Adrenal gland (tissue), 12 donors: ENCODE data around the gene TMEM37. TPM values are rescaled to one million over a fixed set of nuclear protein-coding genes. Genes with fewer than 3 reads are reported as not detected.

ENCODE experiments used
- DNase-seq, 7 donors: peaks; one replicate each; pipeline ENCODE4 v3.0.0-alpha.2; 2019 to 2020
- H3K27ac ChIP-seq, 5 donors: fragments of 200-600 bp; sonication (generic) in 4 of 5; 1 replicate in 3 of 5; 2 replicates in 2 of 5; pipeline versions ENCODE4 v1.5.1 to v1.8.0; 2016 to 2020; ENCODE audit warnings: mild to moderate bottlenecking in 1 of 5
- H3K27me3 ChIP-seq: fragments of 200-600 bp; 2 replicates; pipeline ENCODE4 v1.8.0; 2021
- H3K36me3 ChIP-seq, 2 donors: fragments of 200-600 bp; replicated peaks in 1 of 2; 1 replicate in 1 of 2; 2 replicates in 1 of 2; pipeline versions ENCODE4 v1.5.1 to v1.8.0; 2018 to 2022
- H3K4me1 ChIP-seq, 2 donors: fragments of 200-600 bp; replicated peaks in 1 of 2; 1 replicate in 1 of 2; 2 replicates in 1 of 2; pipeline versions ENCODE4 v1.5.1 to v1.8.0; 2018 to 2021
- H3K4me3 ChIP-seq, 4 donors: fragments of 200-600 bp; sonication (generic) in 3 of 4; one replicate each; pipeline ENCODE4 v1.5.1; 2016 to 2018
- H3K9me3 ChIP-seq, 3 donors: fragments of 200-600 bp; sonication (generic) in 1 of 3; replicated peaks in 1 of 3; 1 replicate in 2 of 3; 2 replicates in 1 of 3; pipeline versions ENCODE4 v1.5.1 to v1.8.0; 2016 to 2021
- POLR2A ChIP-seq, 2 donors: fragments of 450-650 bp; IDR thresholded peaks; one replicate each; pipeline ENCODE4 v1.6.1; 2017; ENCODE audit warnings: antibody characterized with exemption in 2 of 2, mild to moderate bottlenecking in 2 of 2, moderate library complexity in 1 of 2
- whole genome bisulfite sequencing, 4 donors: extraction: QIAGEN DNeasy Blood & Tissue Kit in 2 of 4; methylation state at CpG; one replicate each; pipeline versions ENCODE4 v1.1.5 to v1.1.7; 2013 to 2017; 5-methylcytosine and 5-hydroxymethylcytosine counted together
- intact Hi-C, 2 donors: fragments of 100-400 bp; cut with DNase I; formaldehyde crosslinking; loops; one replicate each; pipeline versions ENCODE4 v1.14.1 to v1.15.0; 2022 to 2023
- polyA plus RNA-seq, 3 donors: library from polyadenylated mRNA; stranded (reverse); fragments of 200-250 nt in 2 of 3; fragments of 350-450 nt in 1 of 3; fragmentation: Illumina TruSeq in 1 of 3; extraction: RNeasy Lipid Tissue Mini Kit (QIAGEN cat#74804) in 1 of 3; gene quantifications; one replicate each; pipeline ENCODE4 v1.2.3, GENCODE V29; 2013 to 2014
- total RNA-seq, 9 donors: library from RNA; depleted of rRNA in 4 of 9; stranded (reverse); fragments of >200 nt in 4 of 9; fragments of 120-200 nt in 1 of 9; fragmentation: NEBNext Ultra II Directional in 1 of 9; extraction: Animal tissue kit (Norgen Biotek cat#: 25700) in 1 of 9; gene quantifications; one replicate each; pipeline versions ENCODE4 v1.1.0 to v1.2.4, GENCODE V29; 2013 to 2023
- TF ChIP-seq, protein P1 (sequence below), 6 experiments: fragments of 450-650 bp in 4 of 6; fragments of 200-600 bp in 2 of 6; sonication (generic) in 1 of 6; IDR thresholded peaks; 1 replicate in 5 of 6; 2 replicates in 1 of 6; pipeline versions ENCODE4 v1.5.1 to v1.8.0; 2016 to 2021; ENCODE audit warnings: antibody characterized with exemption in 6 of 6, mild to moderate bottlenecking in 2 of 6, moderate library complexity in 1 of 6
- donor health status: healthy with polysubstance abuse.
- donor health status: Bipolar disorder and iron deficiency.
- donor health status: DM: yes; HTN: yes; CAD: no.
- donor health status: DM: no; HTN: no; CAD: no.
- donor health status: DM: no; HTN: no; CAD: no.
- donor health status: DM: yes; HTN: yes; CAD: no.

Gene TMEM37
- total and polyA plus RNA-seq, 12 donors: 5.5 to 31.8 (median 14.7) TPM

DNA sequence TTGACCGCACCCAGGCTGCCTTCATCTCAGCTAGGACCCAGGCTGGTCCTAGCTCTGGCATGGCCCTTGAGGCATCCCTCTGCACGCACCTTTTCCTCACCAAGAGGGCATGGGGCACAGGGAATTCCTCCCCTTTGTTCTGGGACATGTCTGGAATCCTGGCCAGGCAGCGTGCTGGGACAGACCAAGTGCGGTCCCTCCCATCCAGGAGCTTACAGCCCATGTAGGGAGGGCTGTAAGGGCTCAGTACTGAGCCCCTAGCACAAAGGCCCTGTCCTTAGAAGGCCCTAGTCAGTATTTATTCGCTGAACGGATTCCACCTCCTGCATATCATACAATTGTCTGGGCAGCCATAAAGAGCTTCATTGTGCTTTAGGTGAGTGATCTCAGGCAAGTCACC, 3.0 kb downstream of the TMEM37 start:
- peaks cover 0 to 9% of the 10 kb centered on the region in 2 donors for H3K36me3 ChIP-seq
- no peak overlapping the region for H3K4me3 ChIP-seq
- intact Hi-C loops: no loop called here
- H3K9me3 ChIP-seq: no peaks in the 10 kb centered on the region
- no peak for TF ChIP-seq POLR2A (IDR thresholded peaks at IDR 0.05)
- TF ChIP-seq, protein P1, sequence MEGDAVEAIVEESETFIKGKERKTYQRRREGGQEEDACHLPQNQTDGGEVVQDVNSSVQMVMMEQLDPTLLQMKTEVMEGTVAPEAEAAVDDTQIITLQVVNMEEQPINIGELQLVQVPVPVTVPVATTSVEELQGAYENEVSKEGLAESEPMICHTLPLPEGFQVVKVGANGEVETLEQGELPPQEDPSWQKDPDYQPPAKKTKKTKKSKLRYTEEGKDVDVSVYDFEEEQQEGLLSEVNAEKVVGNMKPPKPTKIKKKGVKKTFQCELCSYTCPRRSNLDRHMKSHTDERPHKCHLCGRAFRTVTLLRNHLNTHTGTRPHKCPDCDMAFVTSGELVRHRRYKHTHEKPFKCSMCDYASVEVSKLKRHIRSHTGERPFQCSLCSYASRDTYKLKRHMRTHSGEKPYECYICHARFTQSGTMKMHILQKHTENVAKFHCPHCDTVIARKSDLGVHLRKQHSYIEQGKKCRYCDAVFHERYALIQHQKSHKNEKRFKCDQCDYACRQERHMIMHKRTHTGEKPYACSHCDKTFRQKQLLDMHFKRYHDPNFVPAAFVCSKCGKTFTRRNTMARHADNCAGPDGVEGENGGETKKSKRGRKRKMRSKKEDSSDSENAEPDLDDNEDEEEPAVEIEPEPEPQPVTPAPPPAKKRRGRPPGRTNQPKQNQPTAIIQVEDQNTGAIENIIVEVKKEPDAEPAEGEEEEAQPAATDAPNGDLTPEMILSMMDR (IDR thresholded peaks at IDR 0.05): no peak
- H3K4me1 ChIP-seq: peaks cover 16 to 44% of the 10 kb centered on the region in 2 donors
- WGBS, 4 donors: 86 to 96% (median 93%) methylated on average over 3 to 6 of the region's 6 CpGs
- no peak overlapping the region for H3K27ac ChIP-seq
- no peaks in the 10 kb centered on the region for H3K27me3 ChIP-seq
- peak in 1 of 7 donors; percentile 31 for DNase-seq

DNA sequence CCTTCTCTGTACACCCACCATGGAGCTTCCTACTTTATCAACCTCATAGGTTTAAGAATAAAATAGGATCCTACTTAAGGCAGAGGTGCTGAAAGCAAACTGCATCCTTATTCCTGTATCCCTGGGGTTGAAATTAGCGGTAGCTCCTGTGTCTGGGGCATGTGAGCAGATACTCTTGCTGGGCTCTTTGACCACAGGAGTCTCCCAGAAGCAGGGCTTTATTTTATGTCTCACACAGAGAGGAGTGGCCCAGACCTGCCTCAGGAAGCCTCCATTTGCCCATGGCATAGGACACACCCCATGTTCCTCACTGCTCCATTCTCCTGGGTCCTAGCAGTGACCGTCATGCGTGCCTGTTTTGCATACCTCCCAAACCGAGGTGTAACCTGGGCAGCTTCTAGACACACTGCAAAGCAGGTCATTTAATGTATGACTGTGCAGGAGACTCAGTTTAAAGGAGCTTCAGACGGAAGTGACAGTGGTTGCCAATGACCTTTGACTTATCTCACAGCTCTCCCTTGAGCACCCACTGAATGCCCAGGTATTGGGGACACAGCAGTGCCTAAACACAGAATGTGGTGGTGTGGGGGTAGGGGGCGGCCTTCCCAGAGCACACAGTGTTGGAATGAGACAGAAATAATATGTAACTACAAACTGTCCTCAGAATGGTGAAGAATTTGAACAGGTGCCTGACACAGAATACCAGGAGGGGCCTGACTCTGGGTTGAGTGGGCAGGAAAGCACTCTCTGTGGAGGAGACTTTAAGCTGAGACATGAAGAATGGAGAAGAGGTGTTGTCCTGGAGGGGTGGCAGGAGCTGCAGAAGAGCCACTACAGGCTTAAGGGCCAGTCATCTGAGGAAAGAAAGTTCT, 3.7 kb downstream of the TMEM37 start:
- intact Hi-C loops: no loop called here

DNA sequence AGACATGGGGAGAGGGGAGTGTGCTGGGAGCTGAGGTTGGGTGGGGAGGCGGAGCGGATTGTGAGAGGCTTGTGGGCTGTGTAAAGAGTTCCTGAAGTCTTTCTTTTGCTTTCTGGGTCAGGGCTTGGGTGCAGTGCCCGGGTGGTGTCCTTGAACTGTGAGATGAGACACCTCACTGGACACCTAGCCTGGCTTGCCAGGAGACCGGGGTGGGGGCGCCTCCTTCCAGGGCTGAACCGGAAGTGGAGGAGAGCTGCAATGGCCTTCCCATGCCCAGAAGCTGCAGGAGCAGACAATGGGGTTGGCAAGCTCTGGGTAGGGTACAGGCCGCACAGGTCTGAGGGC, 4.3 kb downstream of the TMEM37 start:
- DNase-seq: no peak
- no peak overlapping the region for H3K27ac ChIP-seq
- H3K36me3 ChIP-seq: peaks cover 0 to 9% of the 10 kb centered on the region in 2 donors
- H3K9me3 ChIP-seq: no peaks in the 10 kb centered on the region
- intact Hi-C loops: no loop called here
- no peak overlapping the region for H3K4me3 ChIP-seq
- H3K27me3 ChIP-seq: no peaks in the 10 kb centered on the region
- 60 to 100% (median 69%) methylated on average over 2 to 7 of the region's 7 CpGs for WGBS, 4 donors
- TF ChIP-seq POLR2A (IDR thresholded peaks at IDR 0.05): no peak
- TF ChIP-seq, protein P1 (IDR thresholded peaks at IDR 0.05): no peak
- H3K4me1 ChIP-seq: peaks cover 16 to 32% of the 10 kb centered on the region in 2 donors

More for the DNA sequence above, 3.7 kb downstream of the TMEM37 start:
- Histone ChIP-seq H3K36me3 (peaks cover 0 to 9% of the 10 kb centered on the region in 2 donors), H3K4me3 (no peak overlapping the region), H3K27me3 (no peaks in the 10 kb centered on the region), H3K9me3 (no peaks in the 10 kb centered on the region), H3K4me1 (peaks cover 16 to 38% of the 10 kb centered on the region in 2 donors), H3K27ac (no peak overlapping the region)
- DNase-seq: peak in 1 of 7 donors; percentile 24
- 81 to 90% (median 87%) methylated on average over 3 to 6 of the region's 6 CpGs for WGBS, 4 donors
- no peak for TF ChIP-seq POLR2A (IDR thresholded peaks at IDR 0.05)
- TF ChIP-seq, protein P1 (IDR thresholded peaks at IDR 0.05): no peak

DNA sequence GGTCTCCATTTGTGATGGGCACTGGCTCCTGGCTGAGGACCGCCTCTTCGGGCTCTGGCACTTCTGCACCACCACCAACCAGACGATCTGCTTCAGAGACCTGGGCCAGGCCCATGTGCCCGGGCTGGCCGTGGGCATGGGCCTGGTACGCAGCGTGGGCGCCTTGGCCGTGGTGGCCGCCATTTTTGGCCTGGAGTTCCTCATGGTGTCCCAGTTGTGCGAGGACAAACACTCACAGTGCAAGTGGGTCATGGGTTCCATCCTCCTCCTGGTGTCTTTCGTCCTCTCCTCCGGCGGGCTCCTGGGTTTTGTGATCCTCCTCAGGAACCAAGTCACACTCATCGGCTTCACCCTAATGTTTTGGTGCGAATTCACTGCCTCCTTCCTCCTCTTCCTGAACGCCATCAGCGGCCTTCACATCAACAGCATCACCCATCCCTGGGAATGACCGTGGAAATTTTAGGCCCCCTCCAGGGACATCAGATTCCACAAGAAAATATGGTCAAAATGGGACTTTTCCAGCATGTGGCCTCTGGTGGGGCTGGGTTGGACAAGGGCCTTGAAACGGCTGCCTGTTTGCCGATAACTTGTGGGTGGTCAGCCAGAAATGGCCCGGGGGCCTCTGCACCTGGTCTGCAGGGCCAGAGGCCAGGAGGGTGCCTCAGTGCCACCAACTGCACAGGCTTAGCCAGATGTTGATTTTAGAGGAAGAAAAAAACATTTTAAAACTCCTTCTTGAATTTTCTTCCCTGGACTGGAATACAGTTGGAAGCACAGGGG, 5.5 kb downstream of the TMEM37 start:
- intact Hi-C loops: no loop called here
- DNase-seq: no peak
- WGBS, 4 donors: 92 to 97% (median 95%) methylated on average over 10 to 22 of the region's 22 CpGs

More for the DNA sequence above, 5.5 kb downstream of the TMEM37 start:
- no peak overlapping the region for H3K27ac ChIP-seq
- no peaks in the 10 kb centered on the region for H3K27me3 ChIP-seq
- H3K9me3 ChIP-seq: no peaks in the 10 kb centered on the region
- no peak overlapping the region for H3K4me3 ChIP-seq
- no peak for TF ChIP-seq POLR2A (IDR thresholded peaks at IDR 0.05)
- TF ChIP-seq, protein P1 (IDR thresholded peaks at IDR 0.05): no peak
- H3K36me3 ChIP-seq: peaks cover 0 to 9% of the 10 kb centered on the region in 2 donors
- peaks cover 13 to 22% of the 10 kb centered on the region in 2 donors for H3K4me1 ChIP-seq
